ENCODE data around the gene AP2B1.

AP2B1 gene

GRCh38 chr17:35674552-35674951, 87.4 kb downstream of the AP2B1 start:
- Histone ChIP-seq H3K4me3 (ENCODE audit: low read depth in 1 of 2, low read length in 2 of 2) (no peak overlapping the region), H3K36me3 (ENCODE audit: control insufficient read depth in 1 of 2, insufficient read depth in 2 of 2, low read length in 2 of 2) (peaks cover 41 to 71% of the 10 kb centered on the region in 2 donors), H3K4me1 (ENCODE audit: control insufficient read depth in 1 of 2, insufficient read depth in 2 of 2, low read length in 2 of 2) (no peaks in the 10 kb centered on the region), H3K27ac (ENCODE audit: low read length) (no peak overlapping the region), H3K27me3 (ENCODE audit: low read depth, low read length) (no peaks in the 10 kb centered on the region), H3K9me3 (ENCODE audit: control insufficient read depth in 1 of 2, low read length in 2 of 2) (no peaks in the 10 kb centered on the region)

- Histone ChIP-seq H3K9me3 (ENCODE audit: control insufficient read depth in 1 of 2, low read length in 2 of 2) (no peaks in the 10 kb centered on the region), H3K4me3 (ENCODE audit: low read depth in 1 of 2, low read length in 2 of 2) (no peak overlapping the region), H3K4me1 (ENCODE audit: control insufficient read depth in 1 of 2, insufficient read depth in 2 of 2, low read length in 2 of 2) (no peaks in the 10 kb centered on the region), H3K27me3 (ENCODE audit: low read depth, low read length) (no peaks in the 10 kb centered on the region), H3K27ac (ENCODE audit: low read length) (no peak overlapping the region), H3K36me3 (ENCODE audit: control insufficient read depth in 1 of 2, insufficient read depth in 2 of 2, low read length in 2 of 2) (peaks cover 35 to 62% of the 10 kb centered on the region in 2 donors)
Measured at GRCh38 chr17:35676441-35676840, 89.3 kb downstream of the AP2B1 start.

- H3K36me3 ChIP-seq (ENCODE audit: control insufficient read depth in 1 of 2, insufficient read depth in 2 of 2, low read length in 2 of 2), result peaks cover 38 to 58% of the 10 kb centered on the region in 2 donors
- H3K27ac ChIP-seq (ENCODE audit: low read length), result no peak overlapping the region
- H3K27me3 ChIP-seq (ENCODE audit: low read depth, low read length), result no peaks in the 10 kb centered on the region
- peaks cover 0 to 2% of the 10 kb centered on the region in 2 donors for H3K4me1 ChIP-seq (ENCODE audit: control insufficient read depth in 1 of 2, insufficient read depth in 2 of 2, low read length in 2 of 2)
- H3K9me3 ChIP-seq (ENCODE audit: control insufficient read depth in 1 of 2, low read length in 2 of 2), result no peaks in the 10 kb centered on the region
- H3K4me3 ChIP-seq (ENCODE audit: low read depth in 1 of 2, low read length in 2 of 2), result no peak overlapping the region
Measured at GRCh38 chr17:35679007-35679682, 92.0 kb downstream of the AP2B1 start.

- Histone ChIP-seq H3K36me3 (ENCODE audit: control insufficient read depth in 1 of 2, insufficient read depth in 2 of 2, low read length in 2 of 2) (peaks cover 26 to 68% of the 10 kb centered on the region in 2 donors), H3K4me1 (ENCODE audit: control insufficient read depth in 1 of 2, insufficient read depth in 2 of 2, low read length in 2 of 2) (peaks cover 0 to 3% of the 10 kb centered on the region in 2 donors), H3K9me3 (ENCODE audit: control insufficient read depth in 1 of 2, low read length in 2 of 2) (no peaks in the 10 kb centered on the region), H3K27ac (ENCODE audit: low read length) (no peak overlapping the region), H3K27me3 (ENCODE audit: low read depth, low read length) (no peaks in the 10 kb centered on the region), H3K4me3 (ENCODE audit: low read depth in 1 of 2, low read length in 2 of 2) (no peak overlapping the region)
Measured at GRCh38 chr17:35683591-35683990, 96.5 kb downstream of the AP2B1 start.

GRCh38 chr17:35684055-35684802, 97.1 kb downstream of the AP2B1 start:
- peaks cover 26 to 68% of the 10 kb centered on the region in 2 donors for H3K36me3 ChIP-seq (ENCODE audit: control insufficient read depth in 1 of 2, insufficient read depth in 2 of 2, low read length in 2 of 2)
- no peaks in the 10 kb centered on the region for H3K9me3 ChIP-seq (ENCODE audit: control insufficient read depth in 1 of 2, low read length in 2 of 2)
- no peaks in the 10 kb centered on the region for H3K27me3 ChIP-seq (ENCODE audit: low read depth, low read length)
- H3K27ac ChIP-seq (ENCODE audit: low read length), result no peak overlapping the region
- no peak overlapping the region for H3K4me3 ChIP-seq (ENCODE audit: low read depth in 1 of 2, low read length in 2 of 2)
- peaks cover 0 to 3% of the 10 kb centered on the region in 2 donors for H3K4me1 ChIP-seq (ENCODE audit: control insufficient read depth in 1 of 2, insufficient read depth in 2 of 2, low read length in 2 of 2)

- no peaks in the 10 kb centered on the region for H3K4me1 ChIP-seq (ENCODE audit: control insufficient read depth in 1 of 2, insufficient read depth in 2 of 2, low read length in 2 of 2)
- no peak overlapping the region for H3K27ac ChIP-seq (ENCODE audit: low read length)
- H3K4me3 ChIP-seq (ENCODE audit: low read depth in 1 of 2, low read length in 2 of 2), result no peak overlapping the region
- H3K36me3 ChIP-seq (ENCODE audit: control insufficient read depth in 1 of 2, insufficient read depth in 2 of 2, low read length in 2 of 2), result peaks cover 30 to 63% of the 10 kb centered on the region in 2 donors
- no peaks in the 10 kb centered on the region for H3K9me3 ChIP-seq (ENCODE audit: control insufficient read depth in 1 of 2, low read length in 2 of 2)
- H3K27me3 ChIP-seq (ENCODE audit: low read depth, low read length), result no peaks in the 10 kb centered on the region
Measured at GRCh38 chr17:35692512-35693210, 105.5 kb downstream of the AP2B1 start.

GRCh38 chr17:35693662-35694061, 106.5 kb downstream of the AP2B1 start:
- H3K36me3 ChIP-seq (ENCODE audit: control insufficient read depth in 1 of 2, insufficient read depth in 2 of 2, low read length in 2 of 2), result peaks cover 26 to 54% of the 10 kb centered on the region in 2 donors
- H3K4me1 ChIP-seq (ENCODE audit: control insufficient read depth in 1 of 2, insufficient read depth in 2 of 2, low read length in 2 of 2), result no peaks in the 10 kb centered on the region
- H3K4me3 ChIP-seq (ENCODE audit: low read depth in 1 of 2, low read length in 2 of 2), result no peak overlapping the region
- no peak overlapping the region for H3K27ac ChIP-seq (ENCODE audit: low read length)
- no peaks in the 10 kb centered on the region for H3K9me3 ChIP-seq (ENCODE audit: control insufficient read depth in 1 of 2, low read length in 2 of 2)
- H3K27me3 ChIP-seq (ENCODE audit: low read depth, low read length), result no peaks in the 10 kb centered on the region

GRCh38 chr17:35694906-35695305, 107.8 kb downstream of the AP2B1 start:
- Histone ChIP-seq H3K27me3 (ENCODE audit: low read depth, low read length) (no peaks in the 10 kb centered on the region), H3K27ac (ENCODE audit: low read length) (no peak overlapping the region), H3K4me3 (ENCODE audit: low read depth in 1 of 2, low read length in 2 of 2) (no peak overlapping the region), H3K4me1 (ENCODE audit: control insufficient read depth in 1 of 2, insufficient read depth in 2 of 2, low read length in 2 of 2) (no peaks in the 10 kb centered on the region), H3K36me3 (ENCODE audit: control insufficient read depth in 1 of 2, insufficient read depth in 2 of 2, low read length in 2 of 2) (peaks cover 26 to 41% of the 10 kb centered on the region in 2 donors), H3K9me3 (ENCODE audit: control insufficient read depth in 1 of 2, low read length in 2 of 2) (no peaks in the 10 kb centered on the region)

GRCh38 chr17:35695613-35696012, 108.5 kb downstream of the AP2B1 start:
- H3K4me1 ChIP-seq (ENCODE audit: control insufficient read depth in 1 of 2, insufficient read depth in 2 of 2, low read length in 2 of 2), result no peaks in the 10 kb centered on the region
- H3K27me3 ChIP-seq (ENCODE audit: low read depth, low read length), result no peaks in the 10 kb centered on the region
- peaks cover 26 to 37% of the 10 kb centered on the region in 2 donors for H3K36me3 ChIP-seq (ENCODE audit: control insufficient read depth in 1 of 2, insufficient read depth in 2 of 2, low read length in 2 of 2)
- H3K4me3 ChIP-seq (ENCODE audit: low read depth in 1 of 2, low read length in 2 of 2), result no peak overlapping the region
- no peak overlapping the region for H3K27ac ChIP-seq (ENCODE audit: low read length)
- H3K9me3 ChIP-seq (ENCODE audit: control insufficient read depth in 1 of 2, low read length in 2 of 2), result no peaks in the 10 kb centered on the region

- peaks cover 15 to 28% of the 10 kb centered on the region in 2 donors for H3K36me3 ChIP-seq (ENCODE audit: control insufficient read depth in 1 of 2, insufficient read depth in 2 of 2, low read length in 2 of 2)
- no peaks in the 10 kb centered on the region for H3K4me1 ChIP-seq (ENCODE audit: control insufficient read depth in 1 of 2, insufficient read depth in 2 of 2, low read length in 2 of 2)
- H3K27ac ChIP-seq (ENCODE audit: low read length), result no peak overlapping the region
- no peaks in the 10 kb centered on the region for H3K27me3 ChIP-seq (ENCODE audit: low read depth, low read length)
- no peak overlapping the region for H3K4me3 ChIP-seq (ENCODE audit: low read depth in 1 of 2, low read length in 2 of 2)
- no peaks in the 10 kb centered on the region for H3K9me3 ChIP-seq (ENCODE audit: control insufficient read depth in 1 of 2, low read length in 2 of 2)
Measured at GRCh38 chr17:35698800-35699199, 111.7 kb downstream of the AP2B1 start.

GRCh38 chr17:35700150-35700549, 113.0 kb downstream of the AP2B1 start:
- Histone ChIP-seq H3K9me3 (ENCODE audit: control insufficient read depth in 1 of 2, low read length in 2 of 2) (no peaks in the 10 kb centered on the region), H3K36me3 (ENCODE audit: control insufficient read depth in 1 of 2, insufficient read depth in 2 of 2, low read length in 2 of 2) (peaks cover 8 to 16% of the 10 kb centered on the region in 2 donors), H3K27me3 (ENCODE audit: low read depth, low read length) (no peaks in the 10 kb centered on the region), H3K27ac (ENCODE audit: low read length) (no peak overlapping the region), H3K4me3 (ENCODE audit: low read depth in 1 of 2, low read length in 2 of 2) (no peak overlapping the region), H3K4me1 (ENCODE audit: control insufficient read depth in 1 of 2, insufficient read depth in 2 of 2, low read length in 2 of 2) (no peaks in the 10 kb centered on the region)

All from muscle layer of duodenum (tissue), 2 donors.